Measurements from ENCODE around the gene SLC39A8.

DNA sequence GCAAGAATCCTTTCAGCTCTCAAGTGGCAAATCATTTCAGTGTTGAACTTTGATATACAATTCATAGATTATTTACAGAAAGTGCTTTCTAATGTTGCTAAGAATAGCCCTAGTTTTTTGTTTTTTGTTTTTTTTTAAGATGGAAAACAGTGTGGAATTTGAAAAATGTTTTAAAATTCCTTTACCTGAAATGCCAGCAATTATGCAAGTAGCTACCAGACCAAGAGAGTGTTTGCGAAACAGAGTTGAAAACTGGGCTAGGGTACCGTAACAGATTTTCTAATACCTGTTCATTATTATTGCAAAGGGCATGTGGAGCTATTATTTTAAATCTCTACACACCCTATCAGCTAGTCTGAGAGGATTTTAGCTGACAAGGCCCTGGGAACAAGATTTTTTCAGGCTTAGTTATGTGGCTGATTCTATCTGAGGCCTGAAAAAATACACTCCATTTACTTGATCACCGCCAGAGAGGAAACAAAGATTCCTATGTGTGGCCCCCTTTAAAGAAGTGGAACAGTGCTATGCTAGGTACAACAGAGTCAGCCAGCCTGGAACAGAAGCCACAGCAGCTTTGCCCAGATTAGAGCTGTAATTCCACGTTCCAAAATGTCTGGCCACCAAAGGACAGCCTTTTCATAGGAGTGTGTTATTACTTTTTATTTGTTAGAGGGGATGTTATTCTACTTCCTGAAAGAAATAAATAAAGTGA, 46.9 kb upstream of the SLC39A8 start:
- TF ChIP-seq, protein P1, sequence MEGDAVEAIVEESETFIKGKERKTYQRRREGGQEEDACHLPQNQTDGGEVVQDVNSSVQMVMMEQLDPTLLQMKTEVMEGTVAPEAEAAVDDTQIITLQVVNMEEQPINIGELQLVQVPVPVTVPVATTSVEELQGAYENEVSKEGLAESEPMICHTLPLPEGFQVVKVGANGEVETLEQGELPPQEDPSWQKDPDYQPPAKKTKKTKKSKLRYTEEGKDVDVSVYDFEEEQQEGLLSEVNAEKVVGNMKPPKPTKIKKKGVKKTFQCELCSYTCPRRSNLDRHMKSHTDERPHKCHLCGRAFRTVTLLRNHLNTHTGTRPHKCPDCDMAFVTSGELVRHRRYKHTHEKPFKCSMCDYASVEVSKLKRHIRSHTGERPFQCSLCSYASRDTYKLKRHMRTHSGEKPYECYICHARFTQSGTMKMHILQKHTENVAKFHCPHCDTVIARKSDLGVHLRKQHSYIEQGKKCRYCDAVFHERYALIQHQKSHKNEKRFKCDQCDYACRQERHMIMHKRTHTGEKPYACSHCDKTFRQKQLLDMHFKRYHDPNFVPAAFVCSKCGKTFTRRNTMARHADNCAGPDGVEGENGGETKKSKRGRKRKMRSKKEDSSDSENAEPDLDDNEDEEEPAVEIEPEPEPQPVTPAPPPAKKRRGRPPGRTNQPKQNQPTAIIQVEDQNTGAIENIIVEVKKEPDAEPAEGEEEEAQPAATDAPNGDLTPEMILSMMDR (IDR thresholded peaks at IDR 0.05; ENCODE audit: insufficient read depth, low read length) = no peak
- TF ChIP-seq, protein P2, sequence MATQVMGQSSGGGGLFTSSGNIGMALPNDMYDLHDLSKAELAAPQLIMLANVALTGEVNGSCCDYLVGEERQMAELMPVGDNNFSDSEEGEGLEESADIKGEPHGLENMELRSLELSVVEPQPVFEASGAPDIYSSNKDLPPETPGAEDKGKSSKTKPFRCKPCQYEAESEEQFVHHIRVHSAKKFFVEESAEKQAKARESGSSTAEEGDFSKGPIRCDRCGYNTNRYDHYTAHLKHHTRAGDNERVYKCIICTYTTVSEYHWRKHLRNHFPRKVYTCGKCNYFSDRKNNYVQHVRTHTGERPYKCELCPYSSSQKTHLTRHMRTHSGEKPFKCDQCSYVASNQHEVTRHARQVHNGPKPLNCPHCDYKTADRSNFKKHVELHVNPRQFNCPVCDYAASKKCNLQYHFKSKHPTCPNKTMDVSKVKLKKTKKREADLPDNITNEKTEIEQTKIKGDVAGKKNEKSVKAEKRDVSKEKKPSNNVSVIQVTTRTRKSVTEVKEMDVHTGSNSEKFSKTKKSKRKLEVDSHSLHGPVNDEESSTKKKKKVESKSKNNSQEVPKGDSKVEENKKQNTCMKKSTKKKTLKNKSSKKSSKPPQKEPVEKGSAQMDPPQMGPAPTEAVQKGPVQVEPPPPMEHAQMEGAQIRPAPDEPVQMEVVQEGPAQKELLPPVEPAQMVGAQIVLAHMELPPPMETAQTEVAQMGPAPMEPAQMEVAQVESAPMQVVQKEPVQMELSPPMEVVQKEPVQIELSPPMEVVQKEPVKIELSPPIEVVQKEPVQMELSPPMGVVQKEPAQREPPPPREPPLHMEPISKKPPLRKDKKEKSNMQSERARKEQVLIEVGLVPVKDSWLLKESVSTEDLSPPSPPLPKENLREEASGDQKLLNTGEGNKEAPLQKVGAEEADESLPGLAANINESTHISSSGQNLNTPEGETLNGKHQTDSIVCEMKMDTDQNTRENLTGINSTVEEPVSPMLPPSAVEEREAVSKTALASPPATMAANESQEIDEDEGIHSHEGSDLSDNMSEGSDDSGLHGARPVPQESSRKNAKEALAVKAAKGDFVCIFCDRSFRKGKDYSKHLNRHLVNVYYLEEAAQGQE (IDR thresholded peaks at IDR 0.05; ENCODE audit: insufficient replicate concordance, low read depth) = no peak
- TF ChIP-seq POLR2AphosphoS5 (IDR thresholded peaks at IDR 0.05; ENCODE audit: low read depth) = no peak
- TF ChIP-seq SPI1 (IDR thresholded peaks at IDR 0.05; ENCODE audit: borderline replicate concordance, low read depth) = no peak

Data from HL-60 (cell line).